ENCODE measurements around the gene TSPAN18. TPM values are rescaled to one million over a fixed set of nuclear protein-coding genes. Genes with fewer than 3 reads are reported as not detected.
A peak's percentile ranks its signal among the peaks of the same experiment; 100 is the strongest.

Gene TSPAN18
- total RNA-seq, 4 donors from 2014 or later, result 27.7 to 70.1 (median 50.2) TPM

- intact Hi-C loops (cut with DNase I), result loop anchor here (5.0 to 10.0 kb wide), 2 partner anchors 357 to 394 kb away; no protein-coding TSS in a partner anchor
- Histone ChIP-seq H3K4me1 (peaks cover 25 to 57% (median 50%) of the 10 kb centered on the region in 4 donors), H3K27me3 (no peaks in the 10 kb centered on the region), H3K36me3 (peaks cover 0 to 28% (median 17%) of the 10 kb centered on the region in 4 donors), H3K9me3 (no peaks in the 10 kb centered on the region), H3K4me3 (no peak overlapping the region), H3K27ac (replicated peaks in 1 of 4) (no peak overlapping the region)
- no peak for DNase-seq (ENCODE audit: extremely low spot score)
- 85% methylated on average over 19 of the region's 19 CpGs for WGBS
- TF ChIP-seq CTCF (IDR thresholded peaks at IDR 0.05) (no peak), POLR2AphosphoS5 (IDR thresholded peaks at IDR 0.05) (no peak), EP300 (IDR thresholded peaks at IDR 0.05) (no peak), POLR2A (IDR thresholded peaks at IDR 0.05; ENCODE audit: low read depth) (no peak)
Observed at GRCh38 chr11:44938066-44938691, 211.4 kb downstream of the TSPAN18 start.

DNA sequence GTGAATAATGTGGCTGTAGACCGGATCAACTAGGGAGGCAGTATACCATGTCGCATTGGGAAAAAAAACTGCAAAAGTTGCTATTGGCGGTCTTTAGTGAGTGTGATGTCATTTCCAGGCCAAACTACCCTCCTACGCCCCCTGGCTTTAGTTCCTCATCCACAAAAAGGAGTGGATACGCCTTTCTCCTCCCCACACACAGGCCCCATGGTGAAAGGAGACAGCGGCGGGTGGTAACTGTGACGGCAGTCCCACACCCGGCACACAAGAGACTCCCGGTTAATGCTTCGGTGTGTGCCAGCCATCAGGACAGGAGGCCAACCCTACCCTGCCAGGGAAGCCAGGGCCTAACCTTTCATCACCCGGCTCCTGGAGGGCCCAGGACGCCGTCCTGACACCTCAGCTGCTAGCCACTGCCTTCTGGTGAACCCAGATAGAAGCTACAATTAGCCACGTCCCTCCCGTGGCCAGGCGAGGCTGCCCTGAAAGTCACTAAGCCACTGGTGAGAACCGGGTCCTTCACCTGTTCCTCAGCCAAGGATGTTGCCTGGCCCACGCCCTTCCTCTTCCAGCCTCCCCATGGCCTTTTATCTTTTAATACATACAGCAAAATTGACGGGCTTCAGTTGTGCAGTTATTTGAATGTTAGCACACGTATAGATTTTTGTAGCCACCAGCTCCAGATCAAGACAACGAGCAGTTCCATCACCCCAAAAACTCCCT, 213.1 kb downstream of the TSPAN18 start:
- TF ChIP-seq CTCF (IDR thresholded peaks at IDR 0.05) (peak in 2 of 3 experiments; percentile 12 to 26), POLR2AphosphoS5 (IDR thresholded peaks at IDR 0.05) (no peak)
- H3K9me3 ChIP-seq, result no peaks in the 10 kb centered on the region
- H3K27me3 ChIP-seq, result no peaks in the 10 kb centered on the region
- no peak for DNase-seq (ENCODE audit: extremely low spot score)
- WGBS, result 84% methylated on average over 21 of the region's 22 CpGs
- peaks cover 33 to 73% (median 60%) of the 10 kb centered on the region in 4 donors for H3K4me1 ChIP-seq
- peak overlapping the region in 2 of 4 donors; percentile 23 to 30 for H3K27ac ChIP-seq (replicated peaks in 1 of 4)
- H3K4me3 ChIP-seq, result no peak overlapping the region
- H3K36me3 ChIP-seq, result peaks cover 0 to 13% (median 9%) of the 10 kb centered on the region in 4 donors
- intact Hi-C loops (cut with DNase I), result loop anchor here (5.0 to 10.0 kb wide), 2 partner anchors 355 to 392 kb away; no protein-coding TSS in a partner anchor

DNA sequence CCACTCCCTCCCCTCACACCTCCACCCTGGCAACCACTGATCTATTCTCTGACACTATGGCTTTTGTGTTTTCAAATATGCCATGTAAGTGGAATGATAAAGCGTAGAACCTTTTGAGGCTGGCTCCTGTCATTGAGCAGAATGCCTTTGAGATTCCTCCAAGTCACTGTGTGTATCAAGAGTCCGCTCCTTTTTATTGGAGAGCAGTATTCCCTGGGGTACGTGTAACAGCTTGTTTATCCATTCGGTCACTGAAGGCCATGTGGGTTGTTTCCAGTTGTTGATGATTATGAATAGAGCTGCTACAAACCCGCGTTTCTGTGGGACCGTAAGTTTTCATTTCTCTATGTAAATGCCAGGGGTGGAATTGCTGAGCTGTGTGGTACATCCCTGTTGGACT, 213.6 kb downstream of the TSPAN18 start:
- no peak overlapping the region for H3K4me3 ChIP-seq
- H3K27me3 ChIP-seq, result no peaks in the 10 kb centered on the region
- 85% methylated on average over 7 of the region's 7 CpGs for WGBS
- H3K27ac ChIP-seq (replicated peaks in 1 of 4), result peak overlapping the region in 2 of 4 donors; percentile 30 to 45
- peaks cover 0 to 7% (median 5%) of the 10 kb centered on the region in 4 donors for H3K36me3 ChIP-seq
- intact Hi-C loops (cut with DNase I), result no loop called here
- TF ChIP-seq EP300 (IDR thresholded peaks at IDR 0.05), result no peak
- TF ChIP-seq POLR2AphosphoS5 (IDR thresholded peaks at IDR 0.05), result no peak
- TF ChIP-seq POLR2A (IDR thresholded peaks at IDR 0.05; ENCODE audit: low read depth), result no peak
- no peak for TF ChIP-seq CTCF (IDR thresholded peaks at IDR 0.05)
- H3K9me3 ChIP-seq, result no peaks in the 10 kb centered on the region
- H3K4me1 ChIP-seq, result peaks cover 35 to 79% (median 65%) of the 10 kb centered on the region in 4 donors
- DNase-seq (ENCODE audit: extremely low spot score), result no peak

DNA sequence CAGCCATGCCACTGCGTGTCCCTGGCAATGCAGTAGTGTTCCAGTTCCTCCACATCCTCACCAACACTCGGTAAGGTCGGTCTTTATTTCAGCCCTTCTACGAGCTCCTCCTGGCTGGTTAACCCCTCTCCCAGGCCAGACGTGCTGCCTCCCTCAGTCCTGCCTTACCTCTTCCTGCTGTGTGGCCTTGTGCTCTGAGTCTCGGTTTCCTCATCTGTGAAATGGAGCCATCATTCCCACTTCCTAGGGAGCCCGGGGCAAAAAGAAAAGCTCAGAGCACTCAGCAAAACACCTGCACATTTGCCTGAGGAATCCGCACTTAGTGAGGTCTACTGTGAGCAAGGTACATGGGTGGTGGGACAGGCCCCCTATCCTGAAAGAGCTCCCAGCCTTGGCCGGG, 214.1 kb downstream of the TSPAN18 start:
- DNase-seq (ENCODE audit: extremely low spot score), result no peak
- TF ChIP-seq EP300 (IDR thresholded peaks at IDR 0.05) (no peak), POLR2AphosphoS5 (IDR thresholded peaks at IDR 0.05) (no peak), POLR2A (IDR thresholded peaks at IDR 0.05; ENCODE audit: low read depth) (no peak), CTCF (IDR thresholded peaks at IDR 0.05) (no peak)
- Histone ChIP-seq H3K4me1 (peaks cover 40 to 83% (median 70%) of the 10 kb centered on the region in 4 donors), H3K27ac (replicated peaks in 1 of 4) (peak overlapping the region in 2 of 4 donors; percentile 30 to 45), H3K4me3 (no peak overlapping the region), H3K9me3 (no peaks in the 10 kb centered on the region), H3K27me3 (no peaks in the 10 kb centered on the region), H3K36me3 (peaks cover 0 to 6% (median 5%) of the 10 kb centered on the region in 4 donors)
- intact Hi-C loops (cut with DNase I), result no loop called here
- 88% methylated on average over 9 of the region's 9 CpGs for WGBS
